Activated CD4-positive, alpha-beta T cell treated with anti-CD3 and anti-CD28 coated beads for 36 hours (primary cell): ENCODE data around the gene ADORA3. TPM values are rescaled to one million over a fixed set of nuclear protein-coding genes. Genes with fewer than 3 reads are reported as not detected.
A peak's percentile ranks its signal among the peaks of the same experiment; 100 is the strongest.

ENCODE experiments used
- ATAC-seq: fragments of 200-7000 bp; cut with Tn5 transposase; one replicate; pipeline ENCODE4 v1.10.0; 2021; ENCODE audit warnings: mild to moderate bottlenecking, moderate library complexity
- CTCF ChIA-PET: fragments of 350-600 bp; sonication (Branson Sonifier 250); formaldehyde crosslinking; loops from one replicate; lab custom pipeline; 2021; ENCODE audit warnings: antibody characterized with exemption; lab: Charles Lee
- POLR2A ChIA-PET: fragments of 350-600 bp; sonication (Branson Sonifier 250); formaldehyde crosslinking; loops from one replicate; lab custom pipeline; 2021; ENCODE audit warnings: antibody characterized with exemption, inconsistent platforms; lab: Charles Lee
- DNase-seq: peaks from one replicate; pipeline ENCODE4 v3.0.0-alpha.2; 2020
- H3K27ac Mint-ChIP-seq: one replicate; pipeline ENCODE4 v1.8.0; 2021; ENCODE audit warnings: mixed read lengths
- H3K27me3 Mint-ChIP-seq: one replicate; pipeline ENCODE4 v1.8.0; 2021; ENCODE audit warnings: mixed read lengths
- H3K36me3 Mint-ChIP-seq: one replicate; pipeline ENCODE4 v1.8.0; 2021; ENCODE audit warnings: low read depth, mixed read lengths
- H3K4me1 Mint-ChIP-seq: one replicate; pipeline ENCODE4 v1.8.0; 2021; ENCODE audit warnings: mixed read lengths
- H3K4me3 Mint-ChIP-seq: one replicate; pipeline ENCODE4 v1.8.0; 2021; ENCODE audit warnings: mild to moderate bottlenecking, moderate library complexity, mixed read lengths
- H3K9me3 Mint-ChIP-seq: one replicate; pipeline ENCODE4 v1.8.0; 2021; ENCODE audit warnings: low read depth, mixed read lengths
- intact Hi-C, 2 experiments: fragments of 100-400 bp; cut with DNase I in 1 of 2; cut with micrococcal nuclease in 1 of 2; formaldehyde crosslinking; loops; one replicate each; pipeline versions ENCODE4 v1.14.2 to v1.15.1; 2022 to 2024; cut with DNase I, micrococcal nuclease
- total RNA-seq, 2 experiments: library from RNA; stranded (reverse); gene quantifications; one replicate each; pipeline ENCODE4 v1.2.3, GENCODE V29; 2021

ADORA3 gene
- total RNA-seq, 2 experiments from 2014 or later: 0.16 TPM; not detected in 1

- H3K4me3 Mint-ChIP-seq: no peak overlapping the region
- intact Hi-C loops: no loop called here
- no peaks in the 10 kb centered on the region for H3K36me3 Mint-ChIP-seq
- ChIA-PET CTCF (interaction anchor here (0.5 to 0.6 kb wide), 3 partner anchors 38 to 100 kb away, joined by 3 to 4 read pairs (median 4); no protein-coding TSS in a partner anchor), POLR2A (no interaction called here)
- H3K27ac Mint-ChIP-seq: no peak overlapping the region
- peaks cover 30% of the 10 kb centered on the region for H3K4me1 Mint-ChIP-seq
- H3K9me3 Mint-ChIP-seq: no peaks in the 10 kb centered on the region
- ATAC-seq: no peak
- no peak for DNase-seq
- no peaks in the 10 kb centered on the region for H3K27me3 Mint-ChIP-seq
These were observed 16.6 kb upstream of the ADORA3 start for GRCh38 chr1:111520053-111520452.

- ChIA-PET CTCF (interaction anchor here (0.6 to 4.8 kb wide), 19 partner anchors 10 to 250 kb away, joined by 3 to 57 read pairs (median 4); no protein-coding TSS in a partner anchor), POLR2A (interaction anchor here (0.6 to 1.6 kb wide), 5 partner anchors 9 to 99 kb away, joined by 3 to 6 read pairs (median 4); no protein-coding TSS in a partner anchor)
- H3K27me3 Mint-ChIP-seq: no peaks in the 10 kb centered on the region
- peak overlapping the region; percentile 44 for H3K27ac Mint-ChIP-seq
- no peaks in the 10 kb centered on the region for H3K36me3 Mint-ChIP-seq
- intact Hi-C loops: loop anchor here (1.0 to 2.0 kb wide), 2 partner anchors 9 to 75 kb away; no protein-coding TSS in a partner anchor
- H3K4me3 Mint-ChIP-seq: no peak overlapping the region
- DNase-seq: peak; percentile 57
- ATAC-seq: peak; percentile 54
- H3K4me1 Mint-ChIP-seq: peaks cover 45% of the 10 kb centered on the region
- H3K9me3 Mint-ChIP-seq: no peaks in the 10 kb centered on the region
These were observed 14.2 kb upstream of the ADORA3 start for GRCh38 chr1:111517469-111518225.

- peak; percentile 62 for DNase-seq
- Mint-ChIP-seq H3K27me3 (no peaks in the 10 kb centered on the region), H3K36me3 (no peaks in the 10 kb centered on the region), H3K4me3 (peak overlapping the region; percentile 47), H3K9me3 (no peaks in the 10 kb centered on the region), H3K27ac (peak overlapping the region; percentile 85), H3K4me1 (peaks cover 45% of the 10 kb centered on the region)
- ChIA-PET CTCF (interaction anchor here (0.6 to 4.8 kb wide), 11 partner anchors 9 to 220 kb away, joined by 3 to 57 read pairs (median 3); no protein-coding TSS in a partner anchor), POLR2A (interaction anchor here (1.0 kb wide), 1 partner anchor 9 kb away, joined by 3 read pairs; no protein-coding TSS in a partner anchor)
- intact Hi-C loops: loop anchor here (2.0 kb wide), 1 partner anchor 77 kb away; no protein-coding TSS in a partner anchor
- ATAC-seq: peak; percentile 49
These were observed 12.6 kb upstream of the ADORA3 start for GRCh38 chr1:111516005-111516535.

- Mint-ChIP-seq H3K9me3 (no peaks in the 10 kb centered on the region), H3K27me3 (no peaks in the 10 kb centered on the region), H3K4me3 (no peak overlapping the region), H3K36me3 (no peaks in the 10 kb centered on the region), H3K27ac (no peak overlapping the region), H3K4me1 (peaks cover 45% of the 10 kb centered on the region)
- intact Hi-C loops: loop anchor here (2.0 kb wide), 1 partner anchor 77 kb away; no protein-coding TSS in a partner anchor
- CTCF ChIA-PET: interaction anchor here (4.8 kb wide), 1 partner anchor 8 kb away, joined by 57 read pairs; no protein-coding TSS in a partner anchor
- POLR2A ChIA-PET: no interaction called here
- ATAC-seq: peak; percentile 25
- peak; percentile 63 for DNase-seq
These were observed 12.0 kb upstream of the ADORA3 start for GRCh38 chr1:111515291-111516004.

- intact Hi-C loops: no loop called here
- peaks cover 54% of the 10 kb centered on the region for H3K4me1 Mint-ChIP-seq
- H3K27ac Mint-ChIP-seq: no peak overlapping the region
These were observed 10.1 kb upstream of the ADORA3 start for GRCh38 chr1:111513410-111514020.

GRCh38 chr1:111512931-111513330 lies 9.5 kb upstream of the ADORA3 start:
- Mint-ChIP-seq H3K36me3 (no peaks in the 10 kb centered on the region), H3K4me1 (peaks cover 53% of the 10 kb centered on the region), H3K9me3 (no peaks in the 10 kb centered on the region), H3K27ac (peak overlapping the region; percentile 43), H3K4me3 (no peak overlapping the region), H3K27me3 (no peaks in the 10 kb centered on the region)
- no peak for ATAC-seq
- intact Hi-C loops: no loop called here
- ChIA-PET POLR2A (no interaction called here), CTCF (interaction anchor here (1.5 kb wide), 1 partner anchor 242 kb away, joined by 3 read pairs; no protein-coding TSS in a partner anchor)
- DNase-seq: no peak

More at GRCh38 chr1:111513410-111514020, 10.1 kb upstream of the ADORA3 start:
- H3K36me3 Mint-ChIP-seq: no peaks in the 10 kb centered on the region
- ChIA-PET POLR2A (no interaction called here), CTCF (interaction anchor here (0.7 to 1.2 kb wide), 3 partner anchors 134 to 256 kb away, joined by 3 to 4 read pairs (median 3); no protein-coding TSS in a partner anchor)
- H3K9me3 Mint-ChIP-seq: no peaks in the 10 kb centered on the region
- ATAC-seq: peak; percentile 14
- DNase-seq: peak; percentile 63
- H3K4me3 Mint-ChIP-seq: no peak overlapping the region
- no peaks in the 10 kb centered on the region for H3K27me3 Mint-ChIP-seq

GRCh38 chr1:111512132-111512889 lies 8.9 kb upstream of the ADORA3 start:
- Mint-ChIP-seq H3K4me1 (peaks cover 50% of the 10 kb centered on the region), H3K27me3 (no peaks in the 10 kb centered on the region), H3K9me3 (no peaks in the 10 kb centered on the region), H3K4me3 (no peak overlapping the region), H3K27ac (peak overlapping the region; percentile 43), H3K36me3 (no peaks in the 10 kb centered on the region)
- intact Hi-C loops: no loop called here
- POLR2A ChIA-PET: no interaction called here
- CTCF ChIA-PET: interaction anchor here (0.7 to 1.5 kb wide), 7 partner anchors 13 to 243 kb away, joined by 3 to 5 read pairs (median 3); no protein-coding TSS in a partner anchor
- DNase-seq (no peak), ATAC-seq (no peak)

- no peaks in the 10 kb centered on the region for H3K36me3 Mint-ChIP-seq
- intact Hi-C loops: no loop called here
- no peak overlapping the region for H3K4me3 Mint-ChIP-seq
- H3K4me1 Mint-ChIP-seq: peaks cover 45% of the 10 kb centered on the region
- H3K27ac Mint-ChIP-seq: no peak overlapping the region
- ChIA-PET POLR2A (interaction anchor here (0.8 kb wide), 1 partner anchor 84 kb away, joined by 6 read pairs; no protein-coding TSS in a partner anchor), CTCF (interaction anchor here (0.5 to 1.5 kb wide), 8 partner anchors 15 to 293 kb away, joined by 3 to 5 read pairs (median 4); no protein-coding TSS in a partner anchor)
- H3K27me3 Mint-ChIP-seq: no peaks in the 10 kb centered on the region
- no peak for DNase-seq
- H3K9me3 Mint-ChIP-seq: no peaks in the 10 kb centered on the region
- ATAC-seq: no peak
These were observed 7.9 kb upstream of the ADORA3 start for GRCh38 chr1:111511370-111511769.

- H3K4me3 Mint-ChIP-seq: no peak overlapping the region
- no peaks in the 10 kb centered on the region for H3K27me3 Mint-ChIP-seq
- no peaks in the 10 kb centered on the region for H3K36me3 Mint-ChIP-seq
- intact Hi-C loops: loop anchor here (2.0 to 5.0 kb wide), 8 partner anchors 83 to 293 kb away; partner anchors contain the start of genes DDX20 (in 1 of the 2) and INKA2 (in 1 of the 2)
- ChIA-PET CTCF (interaction anchor here (0.7 to 4.5 kb wide), 9 partner anchors 31 to 259 kb away, joined by 3 to 71 read pairs (median 4); partner anchors contain the start of gene DDX20), POLR2A (no interaction called here)
- ATAC-seq (no peak), DNase-seq (no peak)
- H3K27ac Mint-ChIP-seq: no peak overlapping the region
- H3K9me3 Mint-ChIP-seq: no peaks in the 10 kb centered on the region
- H3K4me1 Mint-ChIP-seq: peaks cover 50% of the 10 kb centered on the region
These were observed 6.6 kb upstream of the ADORA3 start for GRCh38 chr1:111509997-111510375.
